Esophagus squamous epithelium (tissue), 4 donors: ENCODE data around the gene CEP95.

Source experiments
- POLR2A ChIP-seq, 4 donors: fragments of 450-650 bp; IDR thresholded peaks; one replicate each; pipeline ENCODE4 v1.6.1; 2017; ENCODE audit warnings: antibody characterized with exemption in 4 of 4, mild to moderate bottlenecking in 4 of 4, moderate library complexity in 3 of 4
- TF ChIP-seq, protein P1 (sequence below), 6 experiments: fragments of 450-650 bp in 4 of 6; fragments of 200-600 bp in 2 of 6; sonication (generic) in 2 of 6; IDR thresholded peaks; one replicate each; pipeline ENCODE4 v1.5.1; 2016 to 2019; ENCODE audit warnings: antibody characterized with exemption in 6 of 6, mild to moderate bottlenecking in 4 of 6, moderate library complexity in 4 of 6

DNA sequence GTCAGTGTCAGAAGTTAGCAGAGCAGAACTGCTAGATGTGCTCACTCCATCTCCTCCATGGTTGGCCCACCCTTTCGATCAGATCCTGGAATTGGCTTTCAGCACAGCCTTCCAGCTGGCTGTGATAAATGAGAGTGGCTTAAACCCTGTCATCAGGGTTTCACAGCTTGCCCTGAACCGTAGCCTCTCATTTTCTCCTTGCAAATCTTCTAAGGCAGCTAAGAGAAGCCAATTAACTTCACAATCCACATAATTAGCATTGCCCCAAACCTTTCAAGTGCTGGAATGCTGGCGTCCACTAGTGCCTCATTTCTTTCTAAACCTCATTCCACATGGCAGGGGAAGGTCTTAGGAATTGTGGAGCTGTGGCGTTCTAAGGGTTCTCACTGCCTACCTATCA, 36.2 kb upstream of the CEP95 start:
- TF ChIP-seq, protein P1, sequence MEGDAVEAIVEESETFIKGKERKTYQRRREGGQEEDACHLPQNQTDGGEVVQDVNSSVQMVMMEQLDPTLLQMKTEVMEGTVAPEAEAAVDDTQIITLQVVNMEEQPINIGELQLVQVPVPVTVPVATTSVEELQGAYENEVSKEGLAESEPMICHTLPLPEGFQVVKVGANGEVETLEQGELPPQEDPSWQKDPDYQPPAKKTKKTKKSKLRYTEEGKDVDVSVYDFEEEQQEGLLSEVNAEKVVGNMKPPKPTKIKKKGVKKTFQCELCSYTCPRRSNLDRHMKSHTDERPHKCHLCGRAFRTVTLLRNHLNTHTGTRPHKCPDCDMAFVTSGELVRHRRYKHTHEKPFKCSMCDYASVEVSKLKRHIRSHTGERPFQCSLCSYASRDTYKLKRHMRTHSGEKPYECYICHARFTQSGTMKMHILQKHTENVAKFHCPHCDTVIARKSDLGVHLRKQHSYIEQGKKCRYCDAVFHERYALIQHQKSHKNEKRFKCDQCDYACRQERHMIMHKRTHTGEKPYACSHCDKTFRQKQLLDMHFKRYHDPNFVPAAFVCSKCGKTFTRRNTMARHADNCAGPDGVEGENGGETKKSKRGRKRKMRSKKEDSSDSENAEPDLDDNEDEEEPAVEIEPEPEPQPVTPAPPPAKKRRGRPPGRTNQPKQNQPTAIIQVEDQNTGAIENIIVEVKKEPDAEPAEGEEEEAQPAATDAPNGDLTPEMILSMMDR (IDR thresholded peaks at IDR 0.05), result no peak
- TF ChIP-seq POLR2A (IDR thresholded peaks at IDR 0.05), result no peak
